Subcutaneous abdominal adipose tissue (tissue), 5 donors: ENCODE data around the gene IGFLR1.

Experiments used
- H3K27ac ChIP-seq: one replicate; pipeline ENCODE4 v1.7.0; 2013; ENCODE audit warnings: low read depth, mild to moderate bottlenecking, inconsistent platforms, low read length, moderate library complexity
- H3K27me3 ChIP-seq, 5 donors: one replicate each; pipeline ENCODE4 v1.7.0; 2013; ENCODE audit warnings: low read length in 5 of 5, inconsistent platforms in 1 of 5; ENCODE audit not compliant: control insufficient read depth in 5 of 5, insufficient read depth in 4 of 5
- H3K36me3 ChIP-seq, 5 donors: one replicate each; pipeline ENCODE4 v1.7.0; 2013; ENCODE audit warnings: low read length in 5 of 5; ENCODE audit not compliant: control insufficient read depth in 5 of 5, insufficient read depth in 5 of 5
- H3K4me1 ChIP-seq, 5 donors: one replicate each; pipeline ENCODE4 v1.7.0; 2013; ENCODE audit warnings: low read length in 5 of 5, mild to moderate bottlenecking in 3 of 5, moderate library complexity in 1 of 5; ENCODE audit not compliant: control insufficient read depth in 5 of 5, insufficient read depth in 5 of 5
- H3K4me3 ChIP-seq, 5 donors: one replicate each; pipeline ENCODE4 v1.7.0; 2013; ENCODE audit warnings: low read length in 5 of 5, low read depth in 1 of 5
- H3K9ac ChIP-seq, 5 donors: one replicate each; pipeline ENCODE4 v1.7.0; 2013; ENCODE audit warnings: low read length in 5 of 5, mild to moderate bottlenecking in 4 of 5, moderate library complexity in 3 of 5
- H3K9me3 ChIP-seq, 5 donors: one replicate each; pipeline ENCODE4 v1.7.0; 2013; ENCODE audit warnings: low read length in 5 of 5; ENCODE audit not compliant: control insufficient read depth in 5 of 5
- donor health status: healthy.
- donor health status: healthy.
- donor health status: healthy.
- donor health status: healthy.
- donor health status: healthy.

IGFLR1 gene

GRCh38 chr19:35786299-35787160, 44.3 kb upstream of the IGFLR1 start:
- Histone ChIP-seq H3K27ac (no peak overlapping the region), H3K4me3 (no peak overlapping the region), H3K9ac (no peak overlapping the region), H3K27me3 (peaks cover 0 to 6% (median 0%) of the 10 kb centered on the region in 5 donors), H3K9me3 (no peaks in the 10 kb centered on the region), H3K4me1 (no peaks in the 10 kb centered on the region), H3K36me3 (peaks cover 0 to 30% (median 15%) of the 10 kb centered on the region in 5 donors)

DNA sequence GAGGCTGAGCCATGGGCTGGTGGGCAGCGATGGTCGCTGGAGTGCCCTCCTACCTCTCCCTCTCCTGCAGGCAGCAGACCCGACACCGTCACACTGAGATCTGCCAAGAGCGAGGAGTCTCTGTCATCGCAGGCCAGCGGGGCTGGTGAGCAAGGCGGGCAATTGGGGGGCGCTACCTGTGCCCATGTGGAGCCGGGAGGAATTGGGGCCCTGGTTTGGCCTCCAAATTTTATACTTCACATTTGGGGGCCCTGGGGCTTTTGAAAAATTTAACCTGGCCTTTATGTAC, 43.0 kb upstream of the IGFLR1 start:
- Histone ChIP-seq H3K27me3 (no peaks in the 10 kb centered on the region), H3K36me3 (peaks cover 0 to 40% (median 23%) of the 10 kb centered on the region in 5 donors), H3K9ac (no peak overlapping the region), H3K4me3 (no peak overlapping the region), H3K4me1 (no peaks in the 10 kb centered on the region), H3K27ac (no peak overlapping the region), H3K9me3 (no peaks in the 10 kb centered on the region)

- no peak overlapping the region for H3K27ac ChIP-seq
- peaks cover 0 to 45% (median 25%) of the 10 kb centered on the region in 5 donors for H3K36me3 ChIP-seq
- no peak overlapping the region for H3K9ac ChIP-seq
- no peaks in the 10 kb centered on the region for H3K4me1 ChIP-seq
- no peaks in the 10 kb centered on the region for H3K9me3 ChIP-seq
- no peaks in the 10 kb centered on the region for H3K27me3 ChIP-seq
- H3K4me3 ChIP-seq: no peak overlapping the region
Observed at GRCh38 chr19:35784503-35785338, 42.5 kb upstream of the IGFLR1 start.

DNA sequence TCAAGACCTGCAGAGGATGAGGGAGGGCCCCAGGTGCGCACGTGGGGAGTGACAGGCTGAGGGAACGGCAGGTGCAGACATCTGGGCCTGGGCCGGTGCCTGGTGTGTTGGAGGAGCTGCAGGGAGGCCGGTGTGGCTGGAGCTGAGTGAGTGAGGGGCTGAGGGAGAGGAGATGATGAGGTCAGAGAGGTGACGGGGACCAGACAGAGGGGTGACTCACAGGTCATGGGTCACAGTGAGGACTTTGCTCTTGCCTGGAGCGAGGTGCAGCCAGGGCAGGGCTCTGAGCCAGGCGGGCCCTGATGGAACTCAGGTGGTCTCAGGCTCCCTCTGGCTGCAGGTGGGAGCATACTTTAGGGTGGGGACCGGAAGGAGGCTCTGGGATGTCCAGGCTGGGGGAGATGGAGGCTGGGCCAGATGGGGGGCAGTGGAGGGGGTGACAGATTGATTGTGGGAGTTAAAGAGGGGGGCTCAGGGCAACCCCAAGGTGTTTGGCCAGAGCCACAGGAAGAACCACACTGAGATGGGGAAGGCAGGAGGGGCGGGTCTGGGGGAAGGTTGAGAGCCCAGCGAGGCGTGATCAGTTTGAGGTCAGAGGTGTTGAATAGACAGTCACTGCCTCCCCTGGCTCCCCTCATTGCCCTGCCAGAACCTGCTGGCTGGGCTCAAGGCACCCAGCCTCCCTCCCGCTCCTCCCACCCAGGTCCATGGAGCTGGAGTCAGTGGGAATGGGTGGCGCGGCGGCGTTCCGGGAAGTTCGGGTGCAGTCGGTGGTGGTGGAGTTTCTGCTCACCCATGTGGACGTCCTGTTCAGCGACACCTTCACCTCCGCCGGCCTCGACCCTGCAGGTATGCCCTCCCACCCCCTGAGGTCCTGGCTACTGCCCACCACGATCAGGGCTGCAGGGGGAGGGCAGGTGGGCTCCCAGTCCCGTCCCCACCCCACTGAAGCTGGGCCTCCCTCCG, 41.5 kb upstream of the IGFLR1 start:
- Histone ChIP-seq H3K9me3 (no peaks in the 10 kb centered on the region), H3K27me3 (no peaks in the 10 kb centered on the region), H3K4me3 (no peak overlapping the region), H3K27ac (no peak overlapping the region), H3K4me1 (no peaks in the 10 kb centered on the region), H3K9ac (no peak overlapping the region), H3K36me3 (peaks cover 0 to 48% (median 25%) of the 10 kb centered on the region in 5 donors)

GRCh38 chr19:35782589-35782988, 40.3 kb upstream of the IGFLR1 start:
- no peak overlapping the region for H3K4me3 ChIP-seq
- no peaks in the 10 kb centered on the region for H3K4me1 ChIP-seq
- H3K27me3 ChIP-seq: no peaks in the 10 kb centered on the region
- H3K9me3 ChIP-seq: no peaks in the 10 kb centered on the region
- peaks cover 0 to 58% (median 25%) of the 10 kb centered on the region in 5 donors for H3K36me3 ChIP-seq
- H3K9ac ChIP-seq: no peak overlapping the region
- H3K27ac ChIP-seq: no peak overlapping the region

- no peaks in the 10 kb centered on the region for H3K4me1 ChIP-seq
- no peak overlapping the region for H3K27ac ChIP-seq
- no peak overlapping the region for H3K4me3 ChIP-seq
- no peaks in the 10 kb centered on the region for H3K27me3 ChIP-seq
- H3K36me3 ChIP-seq: peaks cover 0 to 58% (median 25%) of the 10 kb centered on the region in 5 donors
- no peaks in the 10 kb centered on the region for H3K9me3 ChIP-seq
- H3K9ac ChIP-seq: no peak overlapping the region
Observed at GRCh38 chr19:35781650-35782049, 39.4 kb upstream of the IGFLR1 start.

- Histone ChIP-seq H3K36me3 (peaks cover 0 to 54% (median 23%) of the 10 kb centered on the region in 5 donors), H3K4me1 (peaks cover 0 to 8% (median 1%) of the 10 kb centered on the region in 5 donors), H3K9ac (no peak overlapping the region), H3K27me3 (no peaks in the 10 kb centered on the region), H3K9me3 (no peaks in the 10 kb centered on the region), H3K27ac (no peak overlapping the region), H3K4me3 (no peak overlapping the region)
Observed at GRCh38 chr19:35780717-35781116, 38.5 kb upstream of the IGFLR1 start.

- peaks cover 0 to 48% (median 21%) of the 10 kb centered on the region in 5 donors for H3K36me3 ChIP-seq
- H3K27ac ChIP-seq: no peak overlapping the region
- no peak overlapping the region for H3K9ac ChIP-seq
- no peak overlapping the region for H3K4me3 ChIP-seq
- H3K4me1 ChIP-seq: peaks cover 0 to 11% (median 3%) of the 10 kb centered on the region in 5 donors
- no peaks in the 10 kb centered on the region for H3K9me3 ChIP-seq
- no peaks in the 10 kb centered on the region for H3K27me3 ChIP-seq
Observed at GRCh38 chr19:35780058-35780457, 37.8 kb upstream of the IGFLR1 start.

GRCh38 chr19:35779033-35779432, 36.8 kb upstream of the IGFLR1 start:
- H3K4me3 ChIP-seq: no peak overlapping the region
- no peaks in the 10 kb centered on the region for H3K27me3 ChIP-seq
- no peak overlapping the region for H3K9ac ChIP-seq
- H3K9me3 ChIP-seq: no peaks in the 10 kb centered on the region
- H3K36me3 ChIP-seq: peaks cover 0 to 44% (median 21%) of the 10 kb centered on the region in 5 donors
- H3K27ac ChIP-seq: no peak overlapping the region
- peaks cover 5 to 18% (median 10%) of the 10 kb centered on the region in 5 donors for H3K4me1 ChIP-seq
